Heart left ventricle (tissue), 16 donors: ENCODE data around the gene STX3. TPM values are rescaled to one million over a fixed set of nuclear protein-coding genes. Genes with fewer than 3 reads are reported as not detected.

Experiments used
- ATAC-seq, 4 donors: fragments of 200-7000 bp; cut with Tn5 transposase; one replicate each; pipeline ENCODE4 v1.9.1; 2020 to 2022; ENCODE audit warnings: moderate library complexity in 4 of 4, mild to moderate bottlenecking in 3 of 4, moderate number of reproducible peaks in 1 of 4
- DNase-seq, 5 donors: peaks; one replicate each; pipeline ENCODE4 v3.0.0-alpha.2; 2020
- H3K27ac ChIP-seq, 12 donors: fragments of 200-600 bp; sonication (generic) in 4 of 12; one replicate each; pipeline versions ENCODE4 v1.5.0 to v1.8.0; 2016 to 2022; ENCODE audit warnings: mild to moderate bottlenecking in 2 of 12
- H3K27me3 ChIP-seq, 9 donors: fragments of 200-600 bp; sonication (generic) in 2 of 9; one replicate each; pipeline versions ENCODE4 v1.5.1 to v1.8.0; 2016 to 2022; ENCODE audit warnings: mild to moderate bottlenecking in 3 of 9
- H3K36me3 ChIP-seq, 9 donors: fragments of 200-600 bp; sonication (generic) in 2 of 9; one replicate each; pipeline versions ENCODE4 v1.5.0 to v1.8.0; 2018 to 2022; ENCODE audit warnings: mild to moderate bottlenecking in 2 of 9
- H3K4me1 ChIP-seq, 12 donors: fragments of 200-600 bp; sonication (generic) in 4 of 12; one replicate each; pipeline versions ENCODE4 v1.5.0 to v1.8.0; 2016 to 2022; ENCODE audit warnings: mild to moderate bottlenecking in 3 of 12
- H3K4me3 ChIP-seq, 12 donors: fragments of 200-600 bp; sonication (generic) in 4 of 12; one replicate each; pipeline versions ENCODE4 v1.5.0 to v1.8.0; 2017 to 2022; ENCODE audit warnings: mild to moderate bottlenecking in 9 of 12, moderate library complexity in 4 of 12
- H3K9me3 ChIP-seq, 12 donors: fragments of 200-600 bp; sonication (generic) in 4 of 12; one replicate each; pipeline versions ENCODE4 v1.5.0 to v1.8.0; 2016 to 2022; ENCODE audit warnings: mild to moderate bottlenecking in 1 of 12
- CTCF ChIP-seq, 12 donors: fragments of 200-600 bp; sonication (generic) in 4 of 12; IDR thresholded peaks; one replicate each; pipeline versions ENCODE4 v1.5.0 to v1.8.0; 2018 to 2022; ENCODE audit warnings: antibody characterized with exemption in 12 of 12, mild to moderate bottlenecking in 5 of 12
- POLR2A ChIP-seq, 2 donors: fragments of 450-650 bp; IDR thresholded peaks; one replicate each; pipeline ENCODE4 v1.6.1; 2017; ENCODE audit warnings: antibody characterized with exemption in 2 of 2, mild to moderate bottlenecking in 2 of 2, moderate library complexity in 2 of 2
- WGBS, 4 donors: extraction: QIAGEN DNeasy Blood & Tissue Kit in 2 of 4; methylation state at CpG; one replicate each; pipeline versions ENCODE4 v1.1.5 to v1.1.7; 2013 to 2018; 5-methylcytosine and 5-hydroxymethylcytosine counted together
- intact Hi-C, 10 donors: fragments of 100-400 bp; cut with DNase I; formaldehyde crosslinking; loops; one replicate each; pipeline versions ENCODE4 v1.11.1 to v1.14.2; 2022
- polyA plus RNA-seq, 2 donors: library from polyadenylated mRNA; stranded (reverse); fragments of 200-250 nt; gene quantifications; one replicate each; pipeline ENCODE4 v1.2.3, GENCODE V29; 2013
- total RNA-seq, 9 donors: library from RNA; depleted of rRNA in 2 of 9; stranded (reverse); fragments of >200 nt in 2 of 9; fragmentation: NEBNext Ultra II Directional in 3 of 9; extraction: Animal tissue kit (Norgen Biotek cat#: 25700) in 3 of 9; gene quantifications; one replicate each; pipeline versions ENCODE4 v1.1.0 to v1.2.4, GENCODE V29; 2016 to 2023
- donor health status: ischemic (EF 13 %, LVEDD 7.1; RV severe dilation, severe dysfunction).
- donor health status: healthy with polysubstance abuse.
- donor health status: DM: no; HTN: yes; CAD: no.
- donor health status: DM: no; HTN: no; CAD: no.
- donor health status: ischemic (EF 25% LVEDD 6.9; RV normal size, moderate dysfunction).
- donor health status: ischemic (EF 25% LVEDD 5.7; RV mildly dilated, moderate dysfunction).
- donor health status: healthy.
- donor health status: DM: yes; HTN: yes; CAD: no.
- donor health status: ischemic (EF 35%, LVEDD 5.7; RV mildly dilated, moderate dysfunction).
- donor health status: nonischemic (EF 11% LVEDD 7.7; RV severe dilation, severe dysfunction).
- donor health status: DM: yes; HTN: yes; CAD: no.
- donor health status: PGD.
- donor health status: ischemic (EF 29% LVEDD 5.4; RV normal size, mild dysfunction).
- donor health status: nonischemic (EF 23%, LVEDD 6.1; RV moderate dilation, normal function).

Gene STX3
- total and polyA plus RNA-seq, 11 donors = 6.8 to 16.6 (median 10.0) TPM

- intact Hi-C loops = no loop called here
- Histone ChIP-seq H3K27me3 (no peaks in the 10 kb centered on the region), H3K9me3 (no peaks in the 10 kb centered on the region), H3K4me1 (peaks cover 0 to 69% (median 44%) of the 10 kb centered on the region in 12 donors), H3K4me3 (no peak overlapping the region), H3K27ac (peak overlapping the region in 4 of 12 donors; percentile 11 to 54 (median 27)), H3K36me3 (peaks cover 0 to 6% (median 0%) of the 10 kb centered on the region in 9 donors)
- ATAC-seq = peak in 1 of 4 donors; percentile 19
- no peak for DNase-seq
- 54 to 58% (median 56%) methylated on average over 1 of the region's 1 CpG for WGBS, 4 donors
- no peak for TF ChIP-seq POLR2A (IDR thresholded peaks at IDR 0.05)
- TF ChIP-seq CTCF (IDR thresholded peaks at IDR 0.05) = no peak
Observed at GRCh38 chr11:59767225-59767611, 12.0 kb downstream of the STX3 start.

DNA sequence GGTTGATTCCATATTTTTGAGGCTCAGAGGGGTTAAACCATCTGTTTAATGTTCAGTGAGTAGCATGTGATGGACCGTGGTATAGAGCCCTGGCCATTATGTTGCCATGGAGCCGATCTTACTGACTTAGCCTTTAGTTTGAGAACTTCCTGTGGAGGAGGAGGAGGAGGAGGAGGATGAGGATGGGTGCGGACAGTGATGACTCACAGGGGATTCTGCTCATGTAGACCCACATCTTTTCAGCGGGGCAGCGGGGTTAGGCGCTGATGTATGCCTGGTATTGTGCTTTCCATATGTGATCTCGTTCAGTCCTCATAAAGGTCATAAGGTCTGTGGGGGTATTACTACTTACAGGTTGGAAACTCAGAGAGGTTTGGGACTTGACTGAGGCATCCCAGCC is 13.9 kb downstream of the STX3 start:
- peak overlapping the region in 3 of 12 donors; percentile 14 to 46 (median 32) for H3K27ac ChIP-seq
- WGBS, 4 donors = 58 to 74% (median 66%) methylated on average over 7 of the region's 7 CpGs
- DNase-seq (no peak), ATAC-seq (peak in 2 of 4 donors; percentile 17 to 27)
- peaks cover 0 to 11% (median 7%) of the 10 kb centered on the region in 9 donors for H3K36me3 ChIP-seq
- no peak for TF ChIP-seq POLR2A (IDR thresholded peaks at IDR 0.05)
- H3K4me3 ChIP-seq = no peak overlapping the region
- intact Hi-C loops = no loop called here
- no peaks in the 10 kb centered on the region for H3K9me3 ChIP-seq
- peaks cover 0 to 76% (median 42%) of the 10 kb centered on the region in 12 donors for H3K4me1 ChIP-seq
- no peaks in the 10 kb centered on the region for H3K27me3 ChIP-seq

GRCh38 chr11:59769828-59770227 is 14.7 kb downstream of the STX3 start:
- H3K9me3 ChIP-seq = no peaks in the 10 kb centered on the region
- no peak for ATAC-seq

DNA sequence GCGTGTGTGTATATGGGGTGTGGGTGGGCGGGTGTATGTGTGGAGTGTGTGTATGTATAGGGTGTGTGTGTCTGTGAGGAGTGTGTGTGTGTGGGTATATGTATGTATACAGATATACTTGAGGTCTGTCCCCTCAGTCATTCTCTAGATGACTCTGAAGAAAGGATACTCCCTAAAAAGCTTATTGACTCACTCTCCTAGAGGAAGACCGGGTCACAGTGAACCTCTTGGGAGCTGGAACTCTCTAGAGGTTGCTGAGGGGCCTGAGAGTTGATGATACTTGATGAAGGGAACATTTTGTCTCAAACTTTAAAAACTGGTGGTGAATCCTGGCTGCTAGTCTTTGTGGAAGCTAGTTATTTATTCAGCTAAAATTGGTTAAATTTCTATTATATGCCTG is 15.1 kb downstream of the STX3 start:
- intact Hi-C loops = no loop called here
- DNase-seq = peak in 2 of 5 donors; percentile 41 to 44
- peaks cover 0 to 23% (median 19%) of the 10 kb centered on the region in 9 donors for H3K36me3 ChIP-seq
- 75 to 84% (median 81%) methylated on average over 3 of the region's 3 CpGs for WGBS, 4 donors
- H3K27ac ChIP-seq = peak overlapping the region in 10 of 12 donors; percentile 3 to 59 (median 20)
- TF ChIP-seq CTCF (IDR thresholded peaks at IDR 0.05) (no peak), POLR2A (IDR thresholded peaks at IDR 0.05) (no peak)
- no peaks in the 10 kb centered on the region for H3K27me3 ChIP-seq
- H3K4me1 ChIP-seq = peaks cover 0 to 73% (median 39%) of the 10 kb centered on the region in 12 donors
- H3K4me3 ChIP-seq = no peak overlapping the region
- H3K9me3 ChIP-seq = no peaks in the 10 kb centered on the region
- peak in 3 of 4 donors; percentile 38 to 42 (median 41) for ATAC-seq

More at GRCh38 chr11:59769828-59770227, 14.7 kb downstream of the STX3 start:
- H3K4me3 ChIP-seq = no peak overlapping the region
- TF ChIP-seq POLR2A (IDR thresholded peaks at IDR 0.05) (no peak), CTCF (IDR thresholded peaks at IDR 0.05) (no peak)
- H3K4me1 ChIP-seq = peaks cover 0 to 73% (median 42%) of the 10 kb centered on the region in 12 donors
- no peaks in the 10 kb centered on the region for H3K27me3 ChIP-seq
- intact Hi-C loops = no loop called here
- DNase-seq = no peak
- H3K36me3 ChIP-seq = peaks cover 0 to 18% (median 14%) of the 10 kb centered on the region in 9 donors
- WGBS, 4 donors = 81 to 93% (median 90%) methylated on average over 4 of the region's 4 CpGs
- H3K27ac ChIP-seq = peak overlapping the region in 3 of 12 donors; percentile 14 to 56 (median 43)

- peak overlapping the region in 10 of 12 donors; percentile 3 to 59 (median 20) for H3K27ac ChIP-seq
- WGBS, 4 donors = 87 to 98% (median 92%) methylated on average over 8 of the region's 8 CpGs
- H3K4me1 ChIP-seq = peaks cover 0 to 69% (median 35%) of the 10 kb centered on the region in 12 donors
Observed at GRCh38 chr11:59770869-59771268, 15.7 kb downstream of the STX3 start.

More at GRCh38 chr11:59770869-59771268, 15.7 kb downstream of the STX3 start:
- Histone ChIP-seq H3K27me3 (no peaks in the 10 kb centered on the region), H3K36me3 (peaks cover 0 to 29% (median 21%) of the 10 kb centered on the region in 9 donors), H3K4me3 (no peak overlapping the region), H3K9me3 (no peaks in the 10 kb centered on the region)
- no peak for DNase-seq
- ATAC-seq = no peak
- TF ChIP-seq POLR2A (IDR thresholded peaks at IDR 0.05) (no peak), CTCF (IDR thresholded peaks at IDR 0.05) (no peak)
- intact Hi-C loops = no loop called here
